RKO (cell line): ENCODE results near the gene IPCEF1.
"Not testable (repeated sequence)": the region's sequence is repeated elsewhere in the genome, so short reads cannot be mapped to it uniquely, and the experiment has no call there.

ENCODE experiments used
- DNase-seq: peaks from one replicate; pipeline ENCODE4 v3.0.0-alpha.2; 2016; ENCODE audit warnings: low spot score

IPCEF1 gene

GRCh38 chr6:154246723-154247118 is 109.9 kb downstream of the IPCEF1 start:
- no peak for DNase-seq

DNA sequence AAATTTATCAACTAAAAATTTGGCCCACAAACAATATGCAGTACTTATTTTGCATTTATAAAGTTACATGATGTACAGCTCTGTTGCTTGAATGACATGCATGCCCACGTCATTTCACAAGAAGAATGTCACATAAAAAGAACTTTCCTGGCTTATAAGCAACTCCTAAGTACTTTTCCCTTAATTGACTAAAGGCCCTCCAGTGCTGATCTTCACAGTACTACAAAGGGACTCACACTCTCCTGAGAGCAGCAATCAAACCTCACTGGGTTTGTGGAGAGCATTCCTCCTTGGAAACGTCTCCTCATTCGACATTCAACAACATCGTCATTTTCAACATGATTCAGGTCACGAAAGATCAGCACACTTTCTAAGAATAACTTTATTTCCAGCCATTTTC is 111.1 kb downstream of the IPCEF1 start:
- DNase-seq: no peak

- DNase-seq: no peak
Observed at GRCh38 chr6:154243793-154244750, 112.5 kb downstream of the IPCEF1 start.

DNA sequence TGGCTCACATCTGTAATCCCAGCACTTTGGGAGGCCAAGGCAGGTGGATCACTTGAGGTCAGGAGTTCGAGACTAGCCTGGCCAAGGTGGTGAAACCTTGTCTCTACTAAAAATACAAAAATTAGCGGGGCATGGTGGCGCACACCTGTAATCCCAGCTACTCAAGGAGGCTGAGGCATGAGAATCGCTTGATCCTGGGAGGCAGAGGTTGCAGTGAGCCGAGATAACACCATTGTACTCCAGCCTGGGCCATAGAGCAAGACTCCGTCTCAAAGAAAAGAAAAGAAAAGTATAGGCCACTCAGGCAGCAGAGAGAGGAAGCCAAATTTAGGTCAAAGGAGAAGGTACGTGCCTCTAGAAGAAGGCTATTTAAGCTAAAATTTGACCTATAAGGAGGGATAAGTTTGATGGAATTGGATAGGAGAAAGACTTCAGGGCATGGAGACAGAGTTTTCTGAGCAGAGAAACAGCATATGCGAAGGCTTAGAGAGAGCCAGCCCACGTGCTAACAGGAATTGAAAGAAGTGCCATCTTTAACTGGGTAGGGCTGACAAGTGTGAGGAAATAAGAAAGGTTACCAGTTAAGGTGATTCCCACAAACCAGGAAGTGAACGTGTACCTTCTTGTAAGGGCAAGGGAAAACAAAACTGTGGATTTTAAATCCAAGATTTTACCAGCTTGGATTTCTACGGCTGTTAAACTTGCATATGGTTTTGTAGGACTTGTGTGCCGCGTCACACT is 113.8 kb downstream of the IPCEF1 start:
- DNase-seq: no peak

- DNase-seq: no peak
Observed at GRCh38 chr6:154241581-154241980, 115.0 kb downstream of the IPCEF1 start.

DNA sequence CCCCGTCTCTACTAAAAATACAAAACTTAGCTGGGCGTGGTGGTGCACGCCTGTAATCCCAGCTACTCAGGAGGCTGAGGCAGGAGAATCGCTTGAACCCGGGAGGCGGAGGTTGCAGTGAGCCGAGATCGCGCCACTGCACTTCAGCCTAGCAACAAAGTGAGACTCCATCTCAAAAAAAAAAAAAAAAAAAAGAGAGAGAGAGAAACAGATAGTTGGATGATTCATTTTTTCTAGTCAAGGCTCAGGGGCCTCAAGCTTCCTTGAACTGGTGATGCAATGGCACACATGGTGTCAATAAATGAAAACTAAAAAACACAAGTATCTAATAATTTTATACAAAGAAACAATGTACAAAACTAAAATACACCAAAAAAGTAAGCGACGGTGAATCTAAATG is 115.5 kb downstream of the IPCEF1 start:
- DNase-seq: not testable (repeated sequence)

GRCh38 chr6:154239392-154239791 is 117.2 kb downstream of the IPCEF1 start:
- DNase-seq: no peak

- no peak for DNase-seq
Observed at GRCh38 chr6:154238831-154239230, 117.8 kb downstream of the IPCEF1 start.

DNA sequence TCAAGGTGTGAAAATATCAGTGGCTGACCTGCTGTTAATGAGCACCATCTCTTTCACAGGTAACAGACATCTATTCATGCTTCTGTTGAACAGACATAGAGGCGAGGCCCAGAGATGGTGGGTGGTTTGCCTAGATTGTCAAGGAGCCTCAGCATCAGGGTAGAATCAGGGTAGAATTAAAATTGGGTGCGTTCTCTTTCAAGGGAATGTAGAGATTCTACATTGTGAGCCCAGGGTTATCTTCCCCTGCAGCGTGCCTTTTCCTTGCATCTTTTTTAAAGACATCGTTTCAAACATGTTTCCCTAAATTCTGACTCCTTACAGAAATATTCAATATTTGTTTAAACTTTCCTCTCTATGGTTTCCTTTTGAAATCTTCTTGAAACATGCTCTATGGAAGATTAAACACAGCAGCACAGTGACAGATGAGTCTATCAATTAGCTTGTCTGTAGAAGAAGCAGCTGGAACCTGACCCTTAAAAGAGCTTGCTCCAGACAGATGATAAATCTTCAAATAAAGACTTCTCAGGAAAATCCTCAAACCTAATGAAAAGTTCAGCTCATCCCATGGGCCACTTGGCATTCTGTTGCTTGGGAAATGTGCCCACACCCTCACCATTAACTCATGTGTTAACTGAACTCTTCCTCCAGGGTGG is 119.8 kb downstream of the IPCEF1 start:
- DNase-seq: no peak

GRCh38 chr6:154234019-154234772 is 122.4 kb downstream of the IPCEF1 start:
- no peak for DNase-seq

GRCh38 chr6:154233383-154233782 is 123.2 kb downstream of the IPCEF1 start:
- no peak for DNase-seq

DNA sequence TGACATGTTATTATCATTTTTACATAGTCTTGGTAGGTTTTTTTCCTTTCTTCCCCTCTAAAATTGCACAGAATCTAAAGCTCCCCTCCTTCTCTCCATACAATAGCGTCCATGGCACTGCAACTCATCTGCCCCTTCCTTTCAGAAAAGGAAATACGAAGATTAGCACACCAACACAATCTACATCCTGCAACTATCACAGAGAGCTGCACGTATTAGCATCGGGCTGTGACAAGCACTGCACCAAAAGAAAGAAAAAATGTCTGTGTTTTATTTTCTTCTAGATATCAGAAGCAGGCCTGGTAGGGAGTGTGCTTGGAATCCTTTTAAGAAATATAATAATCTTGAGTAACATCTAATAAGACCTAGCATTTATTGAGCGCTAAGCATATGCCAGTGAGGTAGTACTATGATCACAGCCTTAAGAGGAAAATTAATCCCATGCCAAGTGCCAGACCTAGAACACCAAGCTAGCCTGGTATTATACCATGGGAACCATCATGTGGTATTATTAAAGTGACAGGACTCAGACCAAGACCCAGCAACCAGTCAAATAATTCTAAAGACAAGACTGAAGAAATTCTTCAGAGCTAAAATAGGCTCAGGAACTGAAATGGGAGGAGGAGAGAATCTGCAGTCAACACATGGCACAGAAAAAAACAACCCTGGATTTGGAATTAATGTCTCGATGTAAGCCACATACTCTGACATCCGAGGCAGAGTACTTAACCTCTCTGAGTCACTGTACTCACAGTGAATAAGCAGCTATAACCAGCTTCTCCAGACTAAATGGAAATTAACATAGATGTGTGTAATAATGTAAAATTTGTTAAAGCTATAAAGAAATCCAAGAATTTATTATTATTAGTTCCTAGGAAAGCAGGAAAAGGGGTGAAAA is 124.3 kb downstream of the IPCEF1 start:
- DNase-seq: no peak

DNA sequence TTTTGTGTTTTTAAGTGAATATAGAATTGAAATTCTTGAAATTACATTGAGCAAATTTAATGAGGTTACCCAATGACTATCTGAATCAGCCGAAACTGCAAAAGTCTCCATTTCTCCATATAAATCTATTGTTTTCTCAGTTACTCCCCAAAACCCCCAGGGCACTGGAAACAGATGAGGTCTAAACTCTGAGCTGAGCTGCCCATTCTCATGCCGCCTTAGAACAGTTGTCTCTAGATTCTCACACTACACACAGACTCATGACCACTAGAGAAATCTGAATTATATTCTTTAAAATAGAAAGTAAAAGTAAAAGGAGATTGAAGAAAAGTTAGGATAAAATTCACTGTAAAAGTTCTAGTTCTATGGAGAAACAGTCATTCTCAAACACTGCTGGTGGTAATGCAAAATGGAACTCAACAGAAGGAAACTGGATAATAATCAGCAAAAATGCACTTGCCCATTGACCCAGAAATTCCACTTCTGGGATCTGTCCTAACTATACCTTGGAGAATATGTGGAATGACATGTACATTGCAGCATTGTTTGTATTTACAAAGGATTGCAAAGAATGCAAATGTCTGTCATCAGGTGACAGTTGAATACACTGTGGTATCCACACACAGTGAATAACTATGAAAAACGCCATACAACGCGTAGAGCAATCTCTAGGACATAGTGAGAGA is 125.5 kb downstream of the IPCEF1 start:
- no peak for DNase-seq

- DNase-seq: no peak
Observed at GRCh38 chr6:154230393-154230792, 126.2 kb downstream of the IPCEF1 start.

DNA sequence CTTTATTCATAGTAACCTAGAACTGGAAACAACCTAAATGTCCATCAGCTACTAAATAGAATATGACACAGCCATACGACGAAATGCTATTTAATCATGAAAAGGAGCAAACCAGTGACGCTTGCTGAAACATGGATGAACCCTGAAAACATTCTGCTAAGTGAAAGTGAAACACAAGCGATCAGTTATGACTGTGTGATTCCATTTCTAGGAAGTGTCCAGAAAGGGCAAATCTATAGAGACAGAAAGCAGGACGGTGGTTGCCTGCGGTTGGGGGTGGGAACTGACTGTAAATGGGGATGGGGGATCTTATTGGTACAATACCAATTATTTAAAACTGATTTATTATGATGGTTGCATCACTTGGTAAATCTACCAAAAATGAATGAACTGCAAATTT is 126.8 kb downstream of the IPCEF1 start:
- DNase-seq: no peak

GRCh38 chr6:154228521-154228905 is 128.1 kb downstream of the IPCEF1 start:
- DNase-seq: no peak

DNA sequence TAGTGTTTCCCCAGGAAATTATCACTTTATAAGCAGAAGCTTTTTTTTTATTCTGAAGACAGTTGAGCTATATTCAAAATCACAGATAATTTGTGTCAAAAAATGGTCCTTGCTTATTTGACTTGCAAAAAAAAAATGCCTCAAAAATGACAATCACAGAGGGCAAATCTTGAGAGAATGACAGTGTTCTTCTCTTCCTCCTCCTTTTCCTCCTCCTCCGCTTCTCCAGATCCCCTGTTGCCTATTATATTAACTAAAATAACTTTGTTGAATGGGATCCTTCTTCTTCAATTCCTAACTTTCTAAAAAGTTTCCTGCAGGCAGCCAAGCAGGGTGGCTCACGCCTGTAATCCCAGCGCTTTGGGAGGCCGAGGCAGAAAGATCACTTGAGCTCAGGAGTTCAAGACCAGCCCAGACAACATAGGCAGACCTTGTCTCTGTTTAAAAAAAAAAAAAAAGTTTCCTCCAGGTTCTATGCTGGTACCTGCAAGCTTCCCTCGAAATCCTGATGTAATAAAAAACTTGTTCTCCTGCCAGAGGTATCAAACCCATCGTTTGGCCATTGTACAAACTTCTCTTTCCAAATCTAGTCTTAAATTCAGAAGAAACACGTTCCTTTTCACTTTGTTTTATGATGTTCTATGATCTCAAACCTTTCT is 128.6 kb downstream of the IPCEF1 start:
- DNase-seq: no peak

GRCh38 chr6:154226461-154226860 is 130.1 kb downstream of the IPCEF1 start:
- no peak for DNase-seq

GRCh38 chr6:154223296-154223695 is 133.3 kb downstream of the IPCEF1 start:
- no peak for DNase-seq

GRCh38 chr6:154222716-154223115 is 133.9 kb downstream of the IPCEF1 start:
- no peak for DNase-seq
